Left kidney (tissue), 2 donors: Measurements from ENCODE around the gene CD83. TPM values are rescaled to one million over a fixed set of nuclear protein-coding genes. Genes with fewer than 3 reads are reported as not detected.

ENCODE experiments used
- DNase-seq: peaks from one replicate; pipeline ENCODE4 v3.0.0-alpha.2; 2013
- polyA plus RNA-seq: library from polyadenylated mRNA; unstranded; fragments of 120-200 nt; gene quantifications from one replicate; pipeline ENCODE4 v1.2.1, GENCODE V29; 2013; ENCODE audit not compliant: insufficient read length

Gene CD83
- polyA plus RNA-seq, 1 donor = 12.6 TPM

DNA sequence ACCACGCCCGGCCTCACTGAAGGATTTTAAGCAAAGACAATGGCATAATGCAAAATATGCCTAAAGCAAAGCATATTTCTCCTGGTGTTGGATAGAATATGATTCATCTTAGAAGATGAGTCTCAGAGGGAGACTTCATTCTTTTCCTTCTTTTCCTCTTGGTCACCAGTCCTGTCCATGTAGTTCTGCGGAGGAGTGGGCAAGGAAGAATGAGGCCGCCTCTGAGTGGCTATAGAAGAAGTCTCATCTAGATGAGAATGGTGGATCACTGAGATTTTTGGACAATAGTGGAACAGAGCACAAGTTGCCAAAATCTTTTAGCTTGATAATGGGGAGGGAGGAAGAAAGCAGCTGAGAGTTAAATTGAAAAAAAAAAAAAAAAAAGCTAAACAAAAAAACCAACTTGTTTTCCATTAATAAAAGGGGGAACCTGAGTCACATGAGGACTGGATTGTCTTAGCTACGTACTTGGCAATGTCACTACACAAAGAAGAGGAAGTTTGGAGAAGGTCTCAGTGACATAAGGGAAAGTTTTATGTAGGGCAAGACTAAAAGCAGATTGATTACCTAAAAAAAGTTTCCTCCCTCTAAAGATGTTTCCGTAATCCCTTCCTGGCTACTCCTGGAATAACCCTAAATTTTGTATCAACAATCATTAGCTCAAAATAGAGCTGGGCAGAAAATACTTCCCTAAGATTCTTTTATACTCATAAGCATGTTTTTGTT is 6.0 kb downstream of the CD83 start:
- no peak for DNase-seq

DNA sequence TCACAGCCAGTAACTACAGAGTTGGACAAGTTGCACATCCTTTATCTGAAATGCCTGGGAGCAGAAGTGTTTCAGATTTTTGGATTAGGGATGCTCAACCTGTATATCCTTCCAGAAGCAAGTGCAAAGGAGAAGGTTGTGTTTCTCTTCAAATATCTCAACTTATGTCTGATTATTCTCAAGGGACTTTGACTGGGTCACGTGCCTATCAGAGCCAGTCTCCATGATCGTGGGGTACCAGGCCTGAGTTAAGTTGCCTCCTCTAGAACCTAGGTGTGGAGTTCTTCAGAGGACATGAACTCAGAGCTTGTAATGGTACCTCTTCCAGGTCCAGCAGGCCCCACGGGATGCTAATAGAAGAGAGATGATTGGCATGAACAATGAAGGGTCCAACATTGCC is 7.8 kb downstream of the CD83 start:
- no peak for DNase-seq

DNA sequence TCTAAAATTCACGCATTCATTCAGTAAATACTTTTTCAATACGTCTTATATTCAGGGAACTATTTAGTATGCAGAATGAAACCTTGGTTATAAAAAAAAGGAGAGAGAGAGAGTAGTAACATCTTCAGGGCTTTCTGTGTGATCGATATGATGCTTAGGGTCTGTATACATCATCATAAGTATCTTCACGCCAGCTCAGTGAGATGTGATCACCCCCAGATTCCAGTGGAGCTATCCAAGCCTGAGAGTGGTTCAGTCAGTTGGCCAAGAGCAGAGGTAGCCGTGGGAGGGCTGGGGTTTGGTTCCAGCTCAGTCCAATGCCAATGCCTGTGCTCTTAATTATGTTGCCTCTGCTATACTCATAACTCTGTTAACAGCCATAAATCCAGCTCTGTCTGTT is 8.6 kb downstream of the CD83 start:
- DNase-seq = no peak

DNA sequence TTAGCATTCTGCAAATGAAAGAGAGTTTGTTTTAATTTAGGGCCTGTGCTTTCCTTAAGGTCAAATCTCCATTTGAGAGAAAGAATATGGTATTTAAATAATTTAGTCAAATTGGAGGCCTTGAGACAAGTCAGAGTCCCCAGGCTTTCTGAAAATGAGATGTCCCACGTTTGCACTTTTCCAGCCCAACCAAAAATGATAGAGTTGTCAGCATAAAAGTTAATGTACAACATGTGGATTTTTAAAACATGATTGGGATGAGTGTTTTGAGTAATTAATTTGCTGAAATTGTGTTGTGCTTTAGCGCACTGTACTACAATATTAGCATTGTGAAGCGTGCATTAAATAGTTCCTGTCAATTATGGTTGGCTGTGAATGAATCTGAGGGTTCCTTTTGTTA is 10.0 kb downstream of the CD83 start:
- no peak for DNase-seq

DNA sequence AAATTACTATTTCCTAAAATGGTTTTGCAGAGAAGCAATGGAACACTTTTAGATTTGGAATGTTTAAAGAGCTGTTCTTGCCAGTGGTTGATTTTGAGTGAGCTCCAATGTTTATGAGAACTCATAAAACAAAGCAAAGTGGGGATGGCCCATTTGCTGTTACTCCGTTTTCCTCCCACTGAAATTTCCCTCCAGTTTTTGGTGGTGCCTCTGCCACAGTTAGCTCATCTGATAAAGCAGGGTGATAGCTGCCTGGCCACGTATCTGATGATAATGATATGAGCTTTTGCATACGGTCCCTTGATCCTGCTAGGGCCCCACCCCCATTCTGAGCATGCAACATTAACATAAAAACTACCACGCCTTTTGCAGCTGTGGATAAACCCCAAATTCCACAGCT is 10.4 kb downstream of the CD83 start:
- no peak for DNase-seq

DNA sequence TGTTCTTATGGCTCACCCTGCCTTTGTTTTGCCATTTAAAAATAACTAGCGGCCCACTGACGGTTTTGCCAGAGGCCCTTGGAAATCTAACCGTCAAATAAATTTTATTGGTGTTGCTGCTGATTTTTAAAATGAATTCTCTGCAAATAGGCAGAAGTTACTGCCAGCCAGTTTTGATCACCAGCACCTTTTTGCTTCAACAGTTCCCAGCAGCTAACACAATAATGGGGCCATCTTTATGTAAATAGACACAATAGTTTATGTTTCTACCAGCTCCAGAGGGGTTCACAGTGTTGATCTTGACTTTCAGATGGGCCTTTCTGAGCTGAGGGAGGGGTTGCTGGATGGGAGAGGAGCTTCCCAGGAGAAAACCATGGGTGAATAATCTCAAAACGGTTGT is 11.2 kb downstream of the CD83 start:
- no peak for DNase-seq

DNA sequence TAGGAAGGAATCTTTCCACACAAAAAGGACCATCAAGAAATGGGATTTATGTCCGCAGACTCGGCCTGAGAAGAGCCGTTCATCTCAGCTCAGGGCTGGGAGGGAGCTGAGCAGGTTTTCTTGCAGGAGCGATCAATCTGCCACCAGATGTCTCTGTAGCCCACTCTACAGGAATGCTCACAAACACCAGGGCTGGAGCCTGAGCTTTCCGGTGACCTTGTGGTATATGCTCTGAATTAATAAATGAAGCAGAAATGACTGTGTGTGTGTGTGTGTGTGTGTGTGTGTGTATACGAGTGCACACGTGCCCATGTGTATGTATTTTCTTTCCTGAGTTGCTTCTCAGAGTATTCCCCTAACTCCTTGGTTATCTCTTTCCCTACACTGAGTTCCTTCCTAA is 12.0 kb downstream of the CD83 start:
- peak; percentile 75 for DNase-seq

DNA sequence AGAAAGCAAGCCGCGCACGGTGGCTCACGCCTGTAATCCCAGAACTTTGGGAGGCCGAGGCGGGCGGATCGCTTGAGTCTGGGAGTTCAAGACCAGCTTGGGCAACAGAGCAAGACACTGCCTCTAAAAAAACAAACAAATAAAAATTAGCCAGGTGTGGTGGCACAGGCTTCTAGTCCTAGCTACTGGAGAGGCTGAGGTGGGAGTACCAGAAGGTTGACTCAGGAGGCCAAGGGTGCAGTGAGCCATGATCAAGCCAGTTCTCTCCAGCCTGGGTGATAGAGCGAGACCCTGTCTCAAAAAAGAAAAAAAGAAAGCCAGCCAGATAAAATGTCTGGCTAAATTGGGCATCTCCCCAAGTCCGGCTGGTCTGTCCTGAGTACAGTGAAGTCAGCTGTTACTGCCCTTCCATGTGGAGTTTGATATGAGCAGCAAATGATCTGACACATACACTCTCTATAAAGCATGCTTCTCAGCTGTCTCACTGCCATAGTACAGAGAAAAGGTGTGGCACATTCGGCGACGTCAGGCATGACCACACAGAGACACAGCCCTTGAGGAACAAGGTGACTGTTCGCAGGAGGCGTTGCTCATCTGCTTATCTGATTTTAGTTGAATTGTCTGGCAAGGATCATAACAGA is 13.0 kb downstream of the CD83 start:
- DNase-seq = peak; percentile 32

DNA sequence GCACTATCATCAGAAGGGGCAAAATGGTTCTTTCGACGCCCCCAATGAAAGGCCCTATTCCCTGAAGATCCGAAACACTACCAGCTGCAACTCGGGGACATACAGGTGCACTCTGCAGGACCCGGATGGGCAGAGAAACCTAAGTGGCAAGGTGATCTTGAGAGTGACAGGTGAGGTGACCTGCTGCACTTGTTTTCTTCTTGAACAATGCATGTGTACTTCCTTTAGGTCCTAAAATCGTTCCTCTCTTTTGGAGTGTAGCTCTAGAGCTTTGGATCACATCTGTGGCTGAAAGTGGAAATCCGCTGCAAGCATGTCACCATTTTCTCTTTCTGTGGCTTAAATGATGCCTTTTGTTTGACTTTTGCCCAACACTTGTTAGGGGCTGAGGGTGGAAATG is 14.0 kb downstream of the CD83 start:
- no peak for DNase-seq

DNA sequence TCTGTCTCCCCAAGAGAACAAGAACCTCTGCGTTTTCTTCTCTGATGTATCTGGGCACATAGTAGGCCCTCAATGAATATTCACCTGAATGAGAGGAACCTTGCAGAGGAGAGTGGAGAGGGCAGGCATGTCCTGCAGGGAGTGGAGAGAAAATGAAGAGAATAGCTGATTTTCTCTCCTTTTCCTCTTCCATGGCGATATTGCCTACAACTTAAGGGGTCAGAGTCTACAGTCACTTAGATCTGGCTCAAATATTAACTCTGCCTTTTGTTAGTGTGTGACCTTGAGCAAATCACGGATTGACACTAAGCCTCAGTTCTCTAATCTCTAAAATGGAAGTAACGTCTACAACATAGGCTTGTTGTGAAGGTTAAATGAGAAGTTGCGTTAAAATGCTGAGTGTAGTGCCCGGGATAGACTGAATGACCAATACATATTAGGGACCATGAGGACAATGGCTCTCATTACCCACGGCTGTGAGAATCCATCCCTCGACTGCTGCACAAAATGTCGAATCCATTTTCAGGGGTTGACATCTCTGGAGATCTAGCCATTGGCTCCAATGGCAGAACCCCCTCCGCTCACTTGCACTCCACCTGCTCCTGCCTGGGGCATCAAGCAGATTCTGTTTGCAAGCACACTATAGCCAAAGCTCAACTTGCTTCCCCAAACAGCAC is 14.8 kb downstream of the CD83 start:
- DNase-seq = no peak

DNA sequence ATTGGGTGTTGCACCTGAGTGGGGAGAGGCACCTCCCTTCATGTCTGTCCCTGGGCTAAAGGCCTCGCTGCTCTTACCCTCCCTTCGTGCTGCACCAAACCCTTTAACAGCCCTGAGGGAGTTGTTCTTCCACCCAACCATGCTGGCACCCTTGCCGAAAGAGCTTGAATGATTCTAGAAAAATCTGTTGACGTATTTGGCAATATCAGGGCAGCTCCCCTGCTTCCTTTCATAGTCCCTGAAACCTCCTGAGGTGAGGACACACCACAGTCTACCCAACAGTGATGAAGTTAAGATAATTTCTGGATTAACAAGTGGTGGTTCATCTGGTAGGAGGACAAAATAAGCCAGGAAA is 15.3 kb downstream of the CD83 start:
- DNase-seq = no peak

DNA sequence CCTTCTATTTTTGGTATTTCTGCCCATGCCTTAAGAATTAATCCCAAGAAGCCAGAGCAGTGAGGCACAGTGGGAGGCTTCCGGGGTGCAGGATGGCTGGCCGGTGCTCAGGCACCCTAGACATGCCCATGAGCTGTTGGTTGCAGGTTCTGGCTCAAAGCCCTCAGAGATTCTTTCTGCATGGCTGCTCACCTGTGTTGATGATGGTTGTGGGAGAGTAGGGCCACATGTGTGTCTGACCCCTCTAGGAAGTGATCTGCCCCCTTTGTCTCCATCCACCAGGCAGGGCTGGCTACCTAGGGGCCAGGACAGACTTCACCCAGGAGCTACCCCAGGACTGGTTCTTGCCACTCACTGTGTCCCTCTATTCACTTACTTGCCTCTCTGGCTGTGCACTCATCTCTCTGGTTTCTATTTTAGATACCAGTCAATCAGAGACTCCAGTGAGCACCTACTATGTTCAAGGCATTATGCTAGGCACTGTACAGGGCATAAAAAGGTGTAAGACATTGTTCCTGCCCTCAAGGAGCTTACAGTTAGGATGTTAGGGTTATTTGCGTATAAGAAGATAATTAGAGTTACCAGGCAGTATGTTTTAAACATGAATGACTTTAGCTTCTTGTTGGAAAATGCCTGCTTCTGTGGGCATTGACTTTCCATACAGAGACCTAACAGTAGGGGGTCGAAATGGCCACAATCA is 16.8 kb downstream of the CD83 start:
- DNase-seq = no peak

DNA sequence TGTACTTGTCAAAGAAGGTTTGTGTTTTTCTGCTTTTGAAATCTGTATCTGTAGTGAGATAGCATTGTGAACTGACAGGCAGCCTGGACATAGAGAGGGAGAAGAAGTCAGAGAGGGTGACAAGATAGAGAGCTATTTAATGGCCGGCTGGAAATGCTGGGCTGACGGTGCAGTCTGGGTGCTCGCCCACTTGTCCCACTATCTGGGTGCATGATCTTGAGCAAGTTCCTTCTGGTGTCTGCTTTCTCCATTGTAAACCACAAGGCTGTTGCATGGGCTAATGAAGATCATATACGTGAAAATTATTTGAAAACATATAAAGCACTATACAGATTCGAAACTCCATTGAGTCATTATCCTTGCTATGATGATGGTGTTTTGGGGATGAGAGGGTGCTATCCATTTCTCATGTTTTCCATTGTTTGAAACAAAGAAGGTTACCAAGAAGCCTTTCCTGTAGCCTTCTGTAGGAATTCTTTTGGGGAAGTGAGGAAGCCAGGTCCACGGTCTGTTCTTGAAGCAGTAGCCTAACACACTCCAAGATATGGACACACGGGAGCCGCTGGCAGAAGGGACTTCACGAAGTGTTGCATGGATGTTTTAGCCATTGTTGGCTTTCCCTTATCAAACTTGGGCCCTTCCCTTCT is 18.4 kb downstream of the CD83 start:
- DNase-seq = no peak

DNA sequence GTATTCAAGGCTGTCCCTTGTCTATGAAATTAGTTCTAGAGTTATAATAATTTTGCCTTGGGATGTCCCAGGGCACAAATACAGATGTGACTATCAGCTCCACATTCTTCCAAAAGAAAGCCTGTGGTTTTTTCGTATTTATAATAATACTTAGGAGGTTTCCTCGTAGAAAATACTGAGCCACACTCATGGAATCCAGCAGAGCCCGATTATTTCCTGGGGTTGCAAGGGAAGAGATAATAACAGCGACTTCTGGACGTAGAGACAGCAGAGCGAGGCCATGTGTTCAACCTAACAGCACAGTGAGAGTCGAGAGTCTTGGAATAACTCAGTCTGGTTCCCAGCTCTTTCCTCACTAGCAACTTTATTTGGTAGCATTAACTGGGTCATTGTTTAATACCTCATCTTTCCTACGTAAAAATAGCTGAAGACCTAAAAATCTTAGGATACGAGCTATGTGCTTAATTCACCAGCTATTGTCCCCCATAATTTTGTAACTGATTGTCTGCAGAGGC is 21.2 kb downstream of the CD83 start:
- DNase-seq = no peak

DNA sequence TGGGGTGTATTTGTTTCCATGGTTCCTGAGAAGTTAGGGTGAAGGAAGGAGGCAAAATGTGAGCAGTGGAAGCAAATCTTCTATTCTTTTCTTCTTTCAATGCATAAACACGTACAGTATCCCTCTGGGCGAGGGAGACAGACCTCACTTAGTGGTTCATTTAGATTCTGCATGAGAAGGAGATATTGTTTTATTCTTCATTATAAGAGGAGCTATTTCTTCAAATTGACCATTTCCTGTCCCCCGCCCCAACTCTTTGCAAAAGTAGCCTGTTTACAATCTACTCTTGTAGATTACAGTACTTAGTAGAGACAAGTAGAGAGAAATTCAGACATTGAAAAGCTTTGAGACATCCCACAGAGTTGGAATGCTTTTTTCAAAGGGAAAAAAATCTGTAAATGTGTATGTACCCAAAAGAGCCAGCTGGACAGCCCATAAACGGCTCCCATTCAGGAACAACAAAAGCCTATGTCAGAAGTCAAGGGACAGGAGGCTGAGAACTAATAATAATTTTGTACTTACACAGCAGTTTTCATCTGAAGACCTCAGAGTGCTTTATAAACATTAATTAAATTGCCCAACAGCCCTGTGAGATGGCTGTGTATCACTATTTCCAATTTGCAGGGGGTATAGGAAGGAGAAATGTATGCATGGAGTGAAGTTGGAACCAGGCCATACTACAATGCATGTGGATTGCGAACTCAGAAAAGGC is 23.9 kb downstream of the CD83 start:
- no peak for DNase-seq

DNA sequence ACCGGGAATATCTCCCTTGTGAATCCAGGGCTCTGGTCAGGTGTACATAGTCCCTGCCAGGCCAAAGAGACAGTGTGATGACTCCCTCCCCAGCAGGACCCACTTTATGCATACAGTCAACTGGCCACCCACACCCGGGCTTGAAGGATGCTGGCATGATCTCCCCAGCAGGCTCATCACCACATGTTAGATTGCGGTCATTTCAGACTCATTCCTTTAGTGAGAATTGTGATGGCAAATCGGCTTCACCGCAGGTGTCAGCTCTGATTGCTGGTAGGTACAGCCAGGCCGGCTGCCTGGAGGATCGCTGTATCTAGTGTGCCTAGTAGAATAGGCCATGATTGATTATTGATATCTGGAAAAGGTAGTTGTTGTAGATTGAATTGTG is 24.5 kb downstream of the CD83 start:
- no peak for DNase-seq

DNA sequence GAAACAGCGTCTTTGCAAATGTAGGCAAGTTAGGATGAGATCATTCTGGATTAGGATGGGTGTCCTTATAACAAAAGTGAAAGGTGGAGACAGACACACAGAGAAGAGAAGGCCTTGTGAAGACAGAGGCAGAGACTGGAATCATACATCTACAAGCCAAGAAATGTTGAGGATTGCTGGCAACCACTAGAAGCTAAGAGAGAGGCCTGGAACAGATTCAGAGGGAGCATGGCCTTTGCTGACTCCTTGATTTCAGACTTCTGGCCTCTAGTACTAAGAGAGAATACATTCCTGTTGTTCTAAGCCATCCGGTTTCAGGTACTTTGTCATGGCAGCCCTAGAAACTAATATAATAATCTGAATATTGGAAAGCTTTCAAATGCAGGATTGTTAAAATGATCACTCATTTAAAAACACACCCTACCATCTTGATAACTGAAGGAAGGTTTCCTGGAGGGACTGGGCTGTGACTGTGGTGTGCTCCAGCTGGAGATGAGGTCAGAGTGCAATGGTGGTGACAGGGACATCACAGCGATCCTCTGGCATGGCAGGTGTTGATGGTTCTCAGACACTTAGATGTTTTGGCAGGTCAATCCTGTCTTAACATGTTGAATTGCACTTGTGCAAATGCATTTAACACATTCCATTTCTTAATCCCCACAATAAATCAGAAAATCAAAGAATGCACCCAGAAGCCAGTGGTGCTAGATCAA is 25.1 kb downstream of the CD83 start:
- no peak for DNase-seq

DNA sequence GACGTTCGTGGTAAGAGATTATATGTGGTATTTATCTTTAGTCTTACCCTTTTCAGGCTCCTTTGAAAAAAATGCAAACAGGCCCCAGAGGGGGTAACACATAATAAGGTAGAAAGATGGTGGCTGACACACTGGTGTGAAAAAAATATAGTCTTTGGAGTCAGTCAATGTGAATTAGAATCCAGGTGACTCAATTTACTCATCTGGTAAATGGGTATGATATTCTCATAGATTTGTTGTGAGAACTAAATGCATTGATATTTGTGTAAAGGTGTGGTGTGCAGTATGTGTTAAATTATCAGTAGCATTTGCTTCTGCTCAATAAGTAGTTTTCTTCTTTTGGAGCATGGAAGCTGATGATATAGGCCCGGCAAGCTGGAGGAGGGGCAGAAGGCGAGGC is 25.7 kb downstream of the CD83 start:
- no peak for DNase-seq

DNA sequence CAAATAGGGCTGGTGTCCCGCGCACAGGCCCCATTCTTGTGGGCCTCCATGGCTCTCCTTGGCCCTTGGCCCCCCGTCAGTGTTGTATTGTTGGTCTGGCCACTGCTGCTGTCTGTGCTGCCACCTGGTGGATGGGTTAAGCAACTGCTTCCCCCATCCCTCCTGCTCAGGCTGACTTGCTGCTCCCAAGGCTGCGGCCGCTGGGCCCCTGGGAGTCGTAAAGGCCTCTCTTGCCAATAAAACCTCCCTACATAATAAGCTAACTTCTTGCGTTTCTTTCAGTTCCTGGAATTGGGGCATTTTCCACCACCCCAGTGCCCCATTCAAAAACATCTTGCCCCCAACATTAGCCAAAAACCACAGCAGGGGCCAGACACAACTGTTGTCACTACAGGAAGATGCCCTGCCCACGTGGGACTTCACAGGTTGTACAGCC is 27.1 kb downstream of the CD83 start:
- DNase-seq = peak; percentile 56

DNA sequence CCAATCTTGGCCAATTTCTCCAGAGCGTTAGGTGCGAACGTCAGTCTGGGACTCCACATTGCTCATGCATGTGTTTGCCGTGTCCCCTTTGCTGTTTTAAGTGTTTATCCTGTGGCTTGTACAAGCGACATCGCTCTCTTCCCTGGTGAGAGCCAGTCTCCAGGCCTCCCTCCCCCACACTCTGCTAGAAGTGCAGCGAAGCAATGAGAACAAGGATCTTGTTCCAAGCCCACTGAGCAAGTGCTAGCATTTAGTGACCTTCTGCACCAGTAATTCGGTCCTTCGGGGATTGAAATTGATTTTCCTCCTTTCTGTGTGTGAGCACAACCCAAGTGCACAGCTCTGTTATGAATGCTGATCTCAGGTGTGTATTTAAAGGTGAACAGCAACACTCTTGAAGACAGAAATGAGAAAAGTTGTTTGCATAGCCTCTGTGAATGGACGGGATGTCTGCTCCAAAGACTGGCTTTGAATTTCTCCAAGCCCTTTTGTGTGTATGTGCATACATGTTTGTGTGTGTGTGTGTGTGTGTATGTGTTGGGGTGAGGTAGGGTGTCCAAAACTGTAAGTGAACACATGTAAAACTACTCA is 29.0 kb downstream of the CD83 start:
- DNase-seq = peak; percentile 65

DNA sequence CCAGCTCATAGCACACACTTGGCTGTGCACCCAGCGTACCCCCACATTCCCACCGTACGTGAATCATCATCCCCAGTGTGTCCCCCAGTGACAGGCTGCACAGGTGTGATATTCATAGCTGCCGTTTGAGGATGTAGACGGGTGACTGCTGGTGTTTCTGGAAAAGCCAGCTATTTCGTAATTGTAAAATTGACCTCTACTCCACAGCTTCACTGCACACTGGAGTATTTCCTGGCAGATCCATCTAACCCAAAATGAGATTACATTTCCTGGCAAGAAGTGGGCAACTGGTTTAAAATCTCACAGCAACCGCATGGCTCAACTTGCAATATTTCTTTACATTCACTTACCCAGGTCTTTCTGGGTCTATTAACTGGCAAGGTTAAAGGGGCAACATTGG is 30.3 kb downstream of the CD83 start:
- DNase-seq = no peak
